Stimulated activated memory B cell treated with anti-CD40 and anti-IgM and Interleukin-4, amounts not matched to agents 10 μg/mL and 1 μg/mL and 100 μg/mL, for 72 hours (primary cell): Measurements from ENCODE around the gene CLIP1.
A peak's percentile ranks its signal among the peaks of the same experiment; 100 is the strongest.
"Not testable (repeated sequence)": the region's sequence is repeated elsewhere in the genome, so short reads cannot be mapped to it uniquely, and the experiment has no call there.

ENCODE experiments used
- ATAC-seq: fragments of 150-1000 bp; cut with Tn5 transposase; 2 replicates; pipeline ENCODE4 v1.10.0; 2021
- H3K27ac Mint-ChIP-seq: one replicate; pipeline ENCODE4 v1.8.0; 2022; ENCODE audit warnings: mild to moderate bottlenecking, mixed read lengths
- H3K27me3 Mint-ChIP-seq: one replicate; pipeline ENCODE4 v1.8.0; 2022; ENCODE audit warnings: mixed read lengths
- H3K36me3 Mint-ChIP-seq: one replicate; pipeline ENCODE4 v1.8.0; 2022; ENCODE audit warnings: mixed read lengths
- H3K4me1 Mint-ChIP-seq: one replicate; pipeline ENCODE4 v1.8.0; 2022; ENCODE audit warnings: mixed read lengths
- H3K4me3 Mint-ChIP-seq: one replicate; pipeline ENCODE4 v1.8.0; 2022; ENCODE audit warnings: mild to moderate bottlenecking, moderate library complexity, mixed read lengths
- H3K9me3 Mint-ChIP-seq: one replicate; pipeline ENCODE4 v1.8.0; 2022; ENCODE audit warnings: mixed read lengths

Gene CLIP1

GRCh38 chr12:122413516-122414404, 8.7 kb downstream of the CLIP1 start:
- H3K9me3 Mint-ChIP-seq, result no peaks in the 10 kb centered on the region
- peak overlapping the region; percentile 88 for H3K27ac Mint-ChIP-seq
- peaks cover 43% of the 10 kb centered on the region for H3K4me1 Mint-ChIP-seq
- ATAC-seq, result no peak
- peaks cover 6% of the 10 kb centered on the region for H3K36me3 Mint-ChIP-seq
- no peaks in the 10 kb centered on the region for H3K27me3 Mint-ChIP-seq
- no peak overlapping the region for H3K4me3 Mint-ChIP-seq

DNA sequence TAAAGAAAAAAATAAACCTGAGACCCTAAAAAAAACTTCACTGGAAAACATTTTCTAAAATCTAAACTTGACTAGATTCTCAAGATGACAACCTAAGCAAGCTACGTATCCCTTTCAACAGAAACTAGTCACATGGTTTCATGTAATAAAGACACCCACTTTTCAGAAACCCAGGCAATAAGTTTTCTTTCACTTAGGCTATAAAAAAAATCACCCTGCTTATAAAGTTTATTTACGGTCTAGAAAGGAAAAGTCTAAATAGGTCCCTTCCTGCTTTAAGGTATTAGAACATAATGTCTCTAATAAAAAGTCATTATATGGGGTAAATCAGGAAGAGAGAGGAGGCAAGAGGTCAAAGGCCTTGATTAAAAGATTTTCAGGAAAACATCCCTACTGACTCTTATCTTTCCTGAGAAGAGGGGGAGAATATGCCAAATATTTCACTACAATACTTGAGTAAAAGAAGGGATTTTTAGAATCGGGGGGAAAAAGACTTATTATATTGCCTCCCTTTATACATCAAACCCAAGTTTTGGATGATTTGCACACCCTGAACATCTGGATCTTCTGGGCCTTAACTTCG, 9.5 kb downstream of the CLIP1 start:
- Mint-ChIP-seq H3K4me1 (peaks cover 38% of the 10 kb centered on the region), H3K9me3 (no peaks in the 10 kb centered on the region)

DNA sequence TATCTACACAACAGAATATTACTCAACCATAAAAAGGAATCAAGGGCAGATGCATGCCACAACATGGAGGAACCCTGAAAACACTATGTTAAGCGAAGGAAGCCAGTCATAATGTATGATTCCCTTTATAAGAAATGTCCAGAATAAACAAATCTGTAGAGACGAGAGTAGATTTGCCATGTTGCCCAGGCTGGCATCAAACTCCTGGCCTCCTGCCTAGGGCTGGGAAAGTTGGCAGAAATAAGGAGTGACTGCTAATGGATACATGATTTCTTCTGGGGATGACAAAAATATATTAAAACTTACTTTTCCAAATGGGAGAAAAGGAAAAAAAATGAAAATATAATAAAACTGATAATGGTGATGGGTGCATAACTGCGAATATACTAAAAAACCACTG, 10.9 kb downstream of the CLIP1 start:
- ATAC-seq, result no peak
- no peaks in the 10 kb centered on the region for H3K27me3 Mint-ChIP-seq
- peak overlapping the region; percentile 88 for H3K27ac Mint-ChIP-seq
- H3K4me1 Mint-ChIP-seq, result peaks cover 38% of the 10 kb centered on the region
- no peak overlapping the region for H3K4me3 Mint-ChIP-seq
- no peaks in the 10 kb centered on the region for H3K36me3 Mint-ChIP-seq
- H3K9me3 Mint-ChIP-seq, result no peaks in the 10 kb centered on the region

More for the DNA sequence above, 9.5 kb downstream of the CLIP1 start:
- Mint-ChIP-seq H3K27me3 (no peaks in the 10 kb centered on the region), H3K36me3 (peaks cover 4% of the 10 kb centered on the region), H3K4me3 (peak overlapping the region; percentile 65), H3K27ac (peak overlapping the region; percentile 88)
- ATAC-seq, result no peak

GRCh38 chr12:122407208-122407607, 15.3 kb downstream of the CLIP1 start:
- no peaks in the 10 kb centered on the region for H3K9me3 Mint-ChIP-seq
- peaks cover 43% of the 10 kb centered on the region for H3K4me1 Mint-ChIP-seq
- H3K4me3 Mint-ChIP-seq, result no peak overlapping the region
- peaks cover 10% of the 10 kb centered on the region for H3K36me3 Mint-ChIP-seq
- ATAC-seq, result no peak
- H3K27me3 Mint-ChIP-seq, result no peaks in the 10 kb centered on the region
- H3K27ac Mint-ChIP-seq, result no peak overlapping the region

DNA sequence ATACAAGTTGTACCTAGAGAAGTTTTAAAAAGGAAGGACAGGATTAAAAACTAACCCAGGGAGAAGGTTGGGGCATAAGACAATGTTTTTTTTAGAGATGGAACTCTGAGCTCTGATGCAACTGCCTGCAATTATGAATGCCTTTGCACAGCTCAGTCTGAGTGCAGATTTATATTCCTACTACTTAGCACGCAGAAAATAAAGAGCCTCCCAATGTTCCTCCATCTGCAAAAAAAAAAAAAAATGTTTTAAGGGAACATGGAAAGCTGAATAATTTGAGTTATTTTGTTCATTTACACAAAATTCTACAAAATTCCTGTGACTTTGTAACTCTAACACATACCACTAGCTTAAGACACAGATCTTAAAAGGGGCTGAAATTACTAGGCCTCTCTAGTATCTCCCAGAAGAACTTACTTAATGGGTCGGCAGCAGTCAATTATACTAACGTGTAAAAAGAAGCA, 15.7 kb downstream of the CLIP1 start:
- H3K27ac Mint-ChIP-seq, result no peak overlapping the region

DNA sequence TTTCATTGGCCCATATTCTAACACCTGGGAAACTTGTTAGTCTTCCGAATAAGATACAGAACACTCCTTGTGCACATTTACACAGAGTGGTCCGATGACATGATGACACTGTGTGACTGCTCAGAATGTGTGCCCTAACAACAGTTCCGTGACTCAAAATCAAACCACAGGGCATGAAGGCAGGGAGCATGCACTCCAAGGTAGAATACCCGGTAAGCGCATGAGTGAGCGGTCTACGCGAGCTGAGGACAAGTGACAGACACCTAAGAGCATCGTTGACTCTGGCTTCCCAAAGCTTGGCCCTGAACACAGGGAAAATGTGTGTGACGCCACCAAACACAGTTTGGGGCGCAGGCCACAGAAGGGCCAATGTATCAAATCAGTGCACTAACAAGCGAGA, 18.6 kb downstream of the CLIP1 start:
- no peaks in the 10 kb centered on the region for H3K27me3 Mint-ChIP-seq
- peak overlapping the region; percentile 46 for H3K4me3 Mint-ChIP-seq

More for the DNA sequence above, 15.7 kb downstream of the CLIP1 start:
- H3K9me3 Mint-ChIP-seq, result no peaks in the 10 kb centered on the region
- ATAC-seq, result no peak
- peaks cover 10% of the 10 kb centered on the region for H3K36me3 Mint-ChIP-seq
- no peaks in the 10 kb centered on the region for H3K27me3 Mint-ChIP-seq
- H3K4me3 Mint-ChIP-seq, result no peak overlapping the region
- H3K4me1 Mint-ChIP-seq, result peaks cover 43% of the 10 kb centered on the region

GRCh38 chr12:122403115-122403770, 19.2 kb downstream of the CLIP1 start:
- Mint-ChIP-seq H3K4me1 (peaks cover 53% of the 10 kb centered on the region), H3K9me3 (no peaks in the 10 kb centered on the region), H3K4me3 (peak overlapping the region; percentile 46), H3K27me3 (no peaks in the 10 kb centered on the region), H3K27ac (peak overlapping the region; percentile 73), H3K36me3 (peaks cover 10% of the 10 kb centered on the region)
- ATAC-seq, result peak; percentile 80

More for the DNA sequence above, 18.6 kb downstream of the CLIP1 start:
- H3K9me3 Mint-ChIP-seq, result no peaks in the 10 kb centered on the region
- H3K27ac Mint-ChIP-seq, result peak overlapping the region; percentile 73
- peaks cover 10% of the 10 kb centered on the region for H3K36me3 Mint-ChIP-seq
- ATAC-seq, result peak; percentile 64
- H3K4me1 Mint-ChIP-seq, result peaks cover 53% of the 10 kb centered on the region

DNA sequence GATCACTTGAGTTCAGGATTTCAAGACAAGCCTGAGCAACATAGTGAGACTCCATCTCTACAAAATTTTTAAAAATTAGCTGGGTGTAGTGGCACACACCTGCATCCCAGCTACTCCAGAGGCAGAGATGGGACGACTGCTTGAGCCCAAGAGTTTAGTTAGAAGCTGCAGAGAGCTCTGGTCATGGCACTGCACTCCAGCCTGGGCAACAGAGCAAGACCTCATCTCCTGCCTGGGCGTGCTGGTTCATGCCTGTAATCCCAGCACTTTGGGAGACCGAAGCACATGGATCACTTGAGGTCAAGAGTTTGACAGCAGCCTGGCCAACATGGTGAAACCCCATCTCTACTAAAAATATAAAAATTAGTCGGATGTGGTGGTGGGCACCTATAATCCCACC, 20.2 kb downstream of the CLIP1 start:
- Mint-ChIP-seq H3K27me3 (no peaks in the 10 kb centered on the region), H3K27ac (no peak overlapping the region), H3K4me1 (peaks cover 49% of the 10 kb centered on the region), H3K9me3 (no peaks in the 10 kb centered on the region), H3K36me3 (peaks cover 10% of the 10 kb centered on the region), H3K4me3 (no peak overlapping the region)
- ATAC-seq, result no peak

DNA sequence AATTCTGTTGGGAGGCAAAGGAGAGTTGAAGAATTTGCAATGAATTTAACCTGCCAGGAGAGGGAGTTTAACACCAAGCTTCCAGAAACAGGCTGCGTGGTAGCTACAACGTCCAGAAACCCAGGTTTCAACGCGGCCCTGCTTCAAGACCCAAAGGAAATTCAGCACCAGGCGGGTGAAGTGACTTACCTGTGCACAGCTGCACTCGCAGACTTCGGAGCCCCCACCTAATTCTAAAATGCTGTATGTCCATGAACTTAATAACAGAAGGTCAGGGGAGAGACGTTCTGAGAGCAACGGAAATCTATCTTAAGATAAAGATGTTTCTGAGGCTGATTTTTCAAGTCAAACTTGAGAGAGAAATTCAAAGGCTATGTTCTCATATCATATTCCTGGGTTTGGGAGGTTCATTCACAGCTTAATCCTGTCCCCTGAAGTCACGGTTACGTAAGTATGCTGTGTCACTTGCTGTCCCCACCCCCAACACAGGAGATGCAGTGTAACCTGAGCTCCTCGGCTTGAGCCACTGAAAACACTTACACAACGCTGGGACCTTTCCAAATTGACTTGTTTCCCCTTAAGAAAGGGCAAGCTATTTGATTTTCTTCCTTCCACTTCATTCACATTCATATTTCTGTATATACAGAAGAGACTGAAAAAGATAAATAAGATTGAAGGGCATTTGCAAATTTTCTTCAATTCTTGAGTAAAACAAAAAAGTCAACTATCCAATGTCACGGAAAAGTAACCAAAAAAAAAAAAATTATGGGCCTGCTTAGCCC, 22.7 kb downstream of the CLIP1 start:
- H3K27me3 Mint-ChIP-seq, result no peaks in the 10 kb centered on the region
- ATAC-seq, result no peak
- H3K9me3 Mint-ChIP-seq, result no peaks in the 10 kb centered on the region
- peak overlapping the region; percentile 38 for H3K4me3 Mint-ChIP-seq
- H3K27ac Mint-ChIP-seq, result peak overlapping the region; percentile 74
- peaks cover 7% of the 10 kb centered on the region for H3K36me3 Mint-ChIP-seq
- peaks cover 37% of the 10 kb centered on the region for H3K4me1 Mint-ChIP-seq

GRCh38 chr12:122399254-122399591, 23.2 kb downstream of the CLIP1 start:
- ATAC-seq, result no peak
- Mint-ChIP-seq H3K9me3 (no peaks in the 10 kb centered on the region), H3K4me3 (no peak overlapping the region), H3K27me3 (no peaks in the 10 kb centered on the region), H3K4me1 (peaks cover 34% of the 10 kb centered on the region), H3K36me3 (peaks cover 5% of the 10 kb centered on the region), H3K27ac (peak overlapping the region; percentile 74)

GRCh38 chr12:122397981-122398380, 24.5 kb downstream of the CLIP1 start:
- not testable (repeated sequence) for H3K36me3 Mint-ChIP-seq, H3K4me3 Mint-ChIP-seq, H3K9me3 Mint-ChIP-seq, H3K27me3 Mint-ChIP-seq, H3K27ac Mint-ChIP-seq, ATAC-seq
- H3K4me1 Mint-ChIP-seq, result peaks cover 22% of the 10 kb centered on the region

DNA sequence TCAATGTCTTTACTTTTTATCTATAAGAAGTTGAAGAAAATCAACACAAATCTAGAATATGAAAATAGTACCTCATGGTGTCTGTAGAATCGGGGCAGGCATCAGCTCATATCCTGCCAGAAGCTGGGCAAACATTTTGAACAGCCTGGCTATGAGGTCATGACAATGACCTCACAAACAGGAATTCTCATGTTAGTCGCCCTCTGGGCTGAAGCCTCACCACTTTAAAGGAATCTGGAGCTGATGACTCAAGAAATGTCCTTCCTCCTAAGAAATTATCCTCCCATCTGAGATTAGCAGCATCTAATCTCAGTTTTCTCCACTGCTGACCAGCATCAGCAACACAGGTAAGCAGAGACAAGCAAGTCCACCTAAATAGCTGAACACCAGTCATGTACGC, 27.1 kb downstream of the CLIP1 start:
- Mint-ChIP-seq H3K4me1 (peaks cover 14% of the 10 kb centered on the region), H3K9me3 (no peaks in the 10 kb centered on the region), H3K27me3 (no peaks in the 10 kb centered on the region), H3K36me3 (no peaks in the 10 kb centered on the region), H3K4me3 (no peak overlapping the region), H3K27ac (no peak overlapping the region)
- no peak for ATAC-seq

DNA sequence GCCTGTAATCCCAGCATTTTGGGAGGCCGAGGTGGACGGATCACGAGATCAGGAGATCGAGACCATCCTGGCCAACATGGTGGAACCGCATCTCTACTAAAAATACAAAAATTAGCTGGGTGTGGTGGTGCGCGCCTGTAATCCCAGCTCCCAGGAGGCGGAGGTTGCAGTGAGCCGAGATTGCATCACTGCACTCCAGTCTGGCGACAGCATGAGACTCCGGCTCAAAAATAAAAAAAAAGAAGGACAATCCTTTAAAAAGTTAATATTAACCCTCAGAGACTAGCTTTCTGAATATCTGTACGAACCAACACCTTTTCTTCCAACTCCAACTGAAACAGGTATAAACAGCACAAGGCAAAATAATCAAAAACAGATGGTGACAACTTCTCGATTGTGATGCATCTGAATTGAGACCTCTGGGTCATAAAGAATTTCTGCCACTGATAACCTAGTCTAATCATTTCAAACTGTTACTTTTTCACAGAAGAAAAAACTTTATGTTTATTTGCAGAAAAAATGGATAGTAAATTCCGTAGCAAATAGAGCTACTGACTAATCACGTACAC, 27.8 kb downstream of the CLIP1 start:
- no peaks in the 10 kb centered on the region for H3K9me3 Mint-ChIP-seq
- H3K4me1 Mint-ChIP-seq, result peaks cover 7% of the 10 kb centered on the region
- no peak overlapping the region for H3K27ac Mint-ChIP-seq
- no peaks in the 10 kb centered on the region for H3K27me3 Mint-ChIP-seq
- no peak for ATAC-seq
- H3K4me3 Mint-ChIP-seq, result no peak overlapping the region
- H3K36me3 Mint-ChIP-seq, result no peaks in the 10 kb centered on the region

DNA sequence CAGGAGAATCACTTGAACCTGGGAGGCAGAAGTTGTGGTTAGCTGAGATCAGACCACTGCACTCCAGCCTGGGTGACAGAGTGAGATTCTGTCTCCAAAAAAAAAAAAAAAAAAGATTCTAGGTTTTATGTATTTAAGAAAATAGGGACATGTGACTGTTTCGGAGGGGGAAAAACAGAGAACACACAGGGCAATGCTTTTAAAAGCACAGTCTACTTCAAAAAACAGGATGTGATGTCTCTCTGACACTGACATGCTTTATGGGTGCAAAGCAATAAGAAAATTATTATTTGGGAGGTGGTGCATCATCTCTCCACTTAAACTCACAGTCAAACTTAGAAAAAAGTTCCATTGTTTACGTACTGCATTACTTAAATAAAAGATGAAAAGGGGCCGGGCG, 28.7 kb downstream of the CLIP1 start:
- H3K9me3 Mint-ChIP-seq, result no peaks in the 10 kb centered on the region
- no peak overlapping the region for H3K4me3 Mint-ChIP-seq
- H3K27me3 Mint-ChIP-seq, result no peaks in the 10 kb centered on the region
- H3K4me1 Mint-ChIP-seq, result no peaks in the 10 kb centered on the region
- H3K27ac Mint-ChIP-seq, result no peak overlapping the region
- ATAC-seq, result no peak
- no peaks in the 10 kb centered on the region for H3K36me3 Mint-ChIP-seq

GRCh38 chr12:122392411-122392810, 30.1 kb downstream of the CLIP1 start:
- Mint-ChIP-seq H3K27ac (no peak overlapping the region), H3K4me3 (no peak overlapping the region), H3K27me3 (no peaks in the 10 kb centered on the region), H3K9me3 (no peaks in the 10 kb centered on the region), H3K4me1 (no peaks in the 10 kb centered on the region), H3K36me3 (no peaks in the 10 kb centered on the region)
- no peak for ATAC-seq
